Measurements from ENCODE around the gene CEBPE.

The CEBPE gene

GRCh38 chr14:23118506-23119362 lies at the start of gene CEBPE:
Gene CEBPE (minus strand): TSS chr14:23119255. CDS start chr14:23119091, 164 bp downstream.
- no peak for DNase-seq (ENCODE audit: low read depth in 1 of 2, low spot score in 1 of 2)
- TF ChIP-seq JUND (IDR thresholded peaks at IDR 0.05; ENCODE audit: low read depth) = no peak
- in situ Hi-C loops (cut with HindIII; ENCODE audit: low pct_unique_long_range_greater_than_20kb, low sequenced_read_pairs) = no loop called here

- in situ Hi-C loops (cut with HindIII; ENCODE audit: low pct_unique_long_range_greater_than_20kb, low sequenced_read_pairs) = no loop called here
- TF ChIP-seq JUND (IDR thresholded peaks at IDR 0.05; ENCODE audit: low read depth) = no peak
- no peak for DNase-seq (ENCODE audit: low read depth in 1 of 2, low spot score in 1 of 2)
Observed at GRCh38 chr14:23168246-23168645, 49.2 kb upstream of the CEBPE start.

DNA sequence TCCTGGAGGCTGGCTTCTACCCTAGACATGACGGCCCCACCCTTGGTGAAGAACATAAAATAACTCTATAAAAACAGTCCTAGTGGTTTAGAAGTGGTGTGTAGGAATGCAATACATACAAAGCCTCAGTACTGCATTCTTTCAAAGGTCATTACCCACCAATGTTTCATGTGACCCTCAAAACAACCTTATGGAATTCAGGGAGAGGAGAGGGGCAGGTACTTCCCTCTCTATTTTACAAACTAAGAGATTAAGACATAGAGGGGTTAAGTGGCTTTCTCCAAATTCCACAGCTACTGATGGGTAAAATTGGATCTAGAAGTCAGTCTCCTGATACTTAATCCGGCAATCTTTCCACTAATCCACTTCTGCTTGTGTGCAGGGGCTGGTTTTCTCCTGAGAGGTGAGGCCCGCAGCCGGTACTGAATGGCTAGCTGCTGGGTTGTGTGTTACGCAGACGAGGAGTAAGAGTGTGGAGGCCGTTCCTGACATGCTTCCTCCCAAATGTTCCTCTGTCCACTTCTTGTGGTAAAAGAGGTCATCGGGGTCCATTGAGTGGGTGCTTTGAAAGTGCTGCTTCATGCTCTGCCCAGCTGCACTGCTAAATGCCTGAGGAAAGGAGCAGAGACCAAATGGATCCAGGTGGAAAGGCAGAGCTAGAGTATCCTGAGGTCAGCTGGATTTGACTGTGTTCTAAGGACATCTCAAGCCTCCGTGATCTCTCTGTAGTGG lies 48.2 kb upstream of the CEBPE start:
- no peak for DNase-seq (ENCODE audit: low read depth in 1 of 2, low spot score in 1 of 2)
- in situ Hi-C loops (cut with HindIII; ENCODE audit: low pct_unique_long_range_greater_than_20kb, low sequenced_read_pairs) = no loop called here
- TF ChIP-seq JUND (IDR thresholded peaks at IDR 0.05; ENCODE audit: low read depth) = no peak

- in situ Hi-C loops (cut with HindIII; ENCODE audit: low pct_unique_long_range_greater_than_20kb, low sequenced_read_pairs) = no loop called here
- no peak for TF ChIP-seq JUND (IDR thresholded peaks at IDR 0.05; ENCODE audit: low read depth)
- DNase-seq (ENCODE audit: low read depth in 1 of 2, low spot score in 1 of 2) = no peak
Observed at GRCh38 chr14:23164949-23165348, 45.9 kb upstream of the CEBPE start.

GRCh38 chr14:23164250-23164649 lies 45.2 kb upstream of the CEBPE start:
- no peak for TF ChIP-seq JUND (IDR thresholded peaks at IDR 0.05; ENCODE audit: low read depth)
- no peak for DNase-seq (ENCODE audit: low read depth in 1 of 2, low spot score in 1 of 2)
- in situ Hi-C loops (cut with HindIII; ENCODE audit: low pct_unique_long_range_greater_than_20kb, low sequenced_read_pairs) = no loop called here

GRCh38 chr14:23163830-23164229 lies 44.8 kb upstream of the CEBPE start:
- in situ Hi-C loops (cut with HindIII; ENCODE audit: low pct_unique_long_range_greater_than_20kb, low sequenced_read_pairs) = no loop called here
- DNase-seq (ENCODE audit: low read depth in 1 of 2, low spot score in 1 of 2) = no peak
- no peak for TF ChIP-seq JUND (IDR thresholded peaks at IDR 0.05; ENCODE audit: low read depth)

DNA sequence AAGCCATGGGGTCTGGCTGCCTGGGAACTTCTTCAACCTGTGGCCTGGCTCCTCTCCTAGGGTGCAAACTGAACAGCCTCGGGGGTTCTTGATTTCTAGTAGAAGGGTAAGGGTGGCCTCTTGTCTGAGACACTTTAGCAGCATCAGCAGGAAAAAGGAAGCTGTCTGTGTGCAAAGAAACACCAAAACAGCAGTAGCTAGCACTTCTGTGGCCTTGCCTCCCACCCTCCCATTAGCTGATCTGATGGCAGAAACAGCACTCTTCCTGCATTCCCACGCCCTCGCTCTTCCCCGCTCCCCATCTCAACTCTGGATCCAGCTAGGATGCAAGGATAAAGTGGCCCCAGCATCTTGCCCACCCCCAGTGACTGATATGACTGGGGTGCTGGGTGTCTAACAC lies 43.7 kb upstream of the CEBPE start:
- in situ Hi-C loops (cut with HindIII; ENCODE audit: low pct_unique_long_range_greater_than_20kb, low sequenced_read_pairs) = no loop called here
- no peak for TF ChIP-seq JUND (IDR thresholded peaks at IDR 0.05; ENCODE audit: low read depth)
- no peak for DNase-seq (ENCODE audit: low read depth in 1 of 2, low spot score in 1 of 2)

DNA sequence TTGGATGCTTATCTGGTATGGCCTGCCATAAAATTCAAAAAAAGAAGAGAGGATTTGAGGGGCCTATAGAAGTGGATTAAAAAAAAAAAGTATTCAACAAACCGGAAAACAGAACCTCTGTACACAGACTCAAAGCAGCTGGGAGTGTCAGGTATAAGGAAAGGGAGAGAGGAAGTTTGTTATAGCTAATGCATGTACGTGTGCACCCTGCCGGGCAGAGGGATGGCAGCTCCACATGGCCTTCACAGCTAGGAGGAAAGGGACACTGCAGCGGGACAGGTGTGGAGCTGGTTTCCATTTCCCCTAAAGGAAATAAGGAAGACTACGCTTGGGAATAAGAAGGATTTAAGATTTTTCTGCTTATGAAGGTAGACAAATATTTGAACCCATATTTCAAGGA lies 43.0 kb upstream of the CEBPE start:
- TF ChIP-seq JUND (IDR thresholded peaks at IDR 0.05; ENCODE audit: low read depth) = no peak
- in situ Hi-C loops (cut with HindIII; ENCODE audit: low pct_unique_long_range_greater_than_20kb, low sequenced_read_pairs) = no loop called here
- no peak for DNase-seq (ENCODE audit: low read depth in 1 of 2, low spot score in 1 of 2)

DNA sequence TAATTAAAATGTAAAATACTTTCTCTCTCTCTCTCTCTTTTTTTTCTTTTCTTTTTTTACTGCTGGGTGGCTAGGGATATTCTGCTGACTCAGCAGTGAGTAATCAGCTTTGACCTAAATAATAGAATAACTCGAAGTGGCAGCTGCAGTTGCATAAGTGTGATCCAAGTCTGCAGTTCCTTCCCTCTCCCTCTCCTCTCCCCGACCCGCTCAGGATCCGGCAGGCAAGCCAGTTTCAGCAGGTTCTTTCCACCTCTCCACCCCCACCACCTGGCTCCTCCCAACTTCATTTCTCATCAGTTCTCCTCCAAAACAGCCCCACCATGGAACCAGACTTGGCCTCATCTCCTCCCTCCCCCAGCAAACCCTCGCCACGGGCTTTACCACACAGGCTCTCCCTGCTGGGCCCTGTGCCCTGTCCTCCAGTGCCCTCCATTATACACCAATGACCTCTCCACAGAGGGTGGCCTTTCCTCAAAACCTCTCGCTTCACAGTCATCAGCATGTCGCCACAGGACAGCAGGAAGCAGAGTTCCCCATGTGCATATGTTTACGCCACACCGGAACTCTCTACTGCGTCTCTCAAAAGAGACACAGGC lies 42.0 kb upstream of the CEBPE start:
- DNase-seq (ENCODE audit: low read depth in 1 of 2, low spot score in 1 of 2) = peak; percentile 13 to 62
- in situ Hi-C loops (cut with HindIII; ENCODE audit: low pct_unique_long_range_greater_than_20kb, low sequenced_read_pairs) = no loop called here
- no peak for TF ChIP-seq JUND (IDR thresholded peaks at IDR 0.05; ENCODE audit: low read depth)

DNA sequence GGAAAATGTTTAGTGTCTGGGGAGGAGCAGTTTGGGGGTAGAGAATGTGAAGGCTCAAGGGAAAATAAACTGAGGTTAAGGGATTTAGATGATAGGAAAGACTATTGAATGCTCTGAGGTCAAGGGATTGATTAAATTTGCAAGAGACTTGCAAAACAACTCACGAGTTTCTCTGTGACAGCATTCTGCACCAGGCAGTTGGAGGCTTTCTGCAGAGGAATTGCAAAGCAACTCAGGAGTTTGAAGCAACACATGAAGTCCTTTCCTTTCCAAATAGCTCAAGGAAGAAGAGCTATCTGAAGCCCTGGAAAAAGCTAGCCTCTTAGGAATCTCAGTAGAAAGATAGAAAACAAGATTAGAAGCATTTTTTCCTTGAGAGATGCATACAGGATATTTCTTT lies 40.5 kb upstream of the CEBPE start:
- peak in 1 of 2 experiments; percentile 33 for DNase-seq (ENCODE audit: low read depth in 1 of 2, low spot score in 1 of 2)
- peak; percentile 22; the same call in 1 of the 2 replicates for TF ChIP-seq JUND (IDR thresholded peaks at IDR 0.05; ENCODE audit: low read depth)
- in situ Hi-C loops (cut with HindIII; ENCODE audit: low pct_unique_long_range_greater_than_20kb, low sequenced_read_pairs) = no loop called here

DNA sequence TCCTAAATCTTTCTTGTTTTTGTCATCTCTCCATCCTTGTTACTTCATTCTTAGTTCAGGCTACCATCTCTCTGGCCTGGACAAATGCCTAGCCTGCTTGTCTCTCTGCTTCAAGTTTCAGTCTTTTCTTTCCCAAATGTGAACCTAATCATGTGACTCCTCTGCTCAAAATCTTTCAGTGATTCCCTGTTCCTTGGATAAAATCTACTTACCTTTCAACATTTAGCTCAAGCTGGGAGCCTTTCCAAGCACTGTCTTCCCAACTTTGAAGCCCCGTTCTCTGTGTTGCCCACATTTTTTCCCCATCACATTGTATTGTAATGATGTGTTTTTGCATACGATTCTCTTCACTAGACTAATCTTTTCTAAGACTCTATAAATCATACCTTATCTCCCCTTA lies 39.7 kb upstream of the CEBPE start:
- no peak for DNase-seq (ENCODE audit: low read depth in 1 of 2, low spot score in 1 of 2)
- in situ Hi-C loops (cut with HindIII; ENCODE audit: low pct_unique_long_range_greater_than_20kb, low sequenced_read_pairs) = no loop called here
- TF ChIP-seq JUND (IDR thresholded peaks at IDR 0.05; ENCODE audit: low read depth) = no peak

- no peak for TF ChIP-seq JUND (IDR thresholded peaks at IDR 0.05; ENCODE audit: low read depth)
- DNase-seq (ENCODE audit: low read depth in 1 of 2, low spot score in 1 of 2) = peak in 1 of 2 experiments; percentile 42
- in situ Hi-C loops (cut with HindIII; ENCODE audit: low pct_unique_long_range_greater_than_20kb, low sequenced_read_pairs) = no loop called here
Observed at GRCh38 chr14:23154964-23155587, 36.0 kb upstream of the CEBPE start.
